NCI-H82 (cell line): ENCODE data around the gene TPSB2.
"Not testable (repeated sequence)": the region's sequence is repeated elsewhere in the genome, so short reads cannot be mapped to it uniquely, and the experiment has no call there.

Experiments used
- DNase-seq: peaks from one replicate; lab custom pipeline; 2025; lab: John Stamatoyannopoulos, UW

Gene TPSB2

DNA sequence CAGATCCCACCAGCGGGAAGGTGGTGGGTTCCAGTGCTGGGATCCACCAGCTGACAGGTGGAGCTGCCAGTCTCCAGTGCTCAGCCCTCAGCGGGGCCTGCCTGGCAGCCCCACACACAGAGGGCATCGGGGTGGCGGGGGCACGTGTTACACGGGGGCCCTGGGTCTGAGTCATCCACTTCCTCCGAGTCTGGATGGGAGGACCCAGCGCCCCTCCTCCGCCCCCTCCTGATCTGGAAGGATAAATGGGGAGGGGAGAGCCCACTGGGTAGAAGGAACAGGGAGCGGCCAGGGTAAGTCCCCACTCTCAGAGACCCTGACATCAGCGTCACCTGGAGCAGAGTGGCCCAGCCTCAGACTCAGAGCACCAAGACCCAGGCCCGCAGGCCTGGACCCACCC, 10.5 kb upstream of the TPSB2 start, which contains the start of gene TPSAB1:
TSS of gene TPSAB1 (plus strand) at position 270 of the 400 bp plus-strand sequence. CDS start 234 bp downstream, outside the sequence.
- DNase-seq, result not testable (repeated sequence)

DNA sequence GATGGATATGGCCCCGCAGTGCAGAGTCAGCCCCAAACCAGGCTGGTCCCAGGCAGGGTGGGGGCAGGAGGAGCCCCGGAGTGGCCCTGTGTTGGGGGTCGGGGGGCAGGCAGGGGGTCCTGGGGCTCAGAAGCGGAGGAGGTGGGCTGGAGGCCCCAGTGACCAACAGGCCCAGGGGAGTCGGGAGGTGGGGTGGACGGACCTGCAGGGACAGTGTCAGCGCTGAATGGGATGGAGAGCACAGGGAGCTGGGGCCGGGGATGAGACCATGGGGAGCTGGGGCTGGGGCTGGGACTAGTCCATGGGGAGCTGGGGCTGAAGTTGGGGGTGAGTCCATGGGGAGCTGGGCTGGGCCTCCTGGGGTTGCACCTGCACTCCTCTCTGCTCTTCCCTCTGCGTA, 9.6 kb upstream of the TPSB2 start:
- DNase-seq, result not testable (repeated sequence)

DNA sequence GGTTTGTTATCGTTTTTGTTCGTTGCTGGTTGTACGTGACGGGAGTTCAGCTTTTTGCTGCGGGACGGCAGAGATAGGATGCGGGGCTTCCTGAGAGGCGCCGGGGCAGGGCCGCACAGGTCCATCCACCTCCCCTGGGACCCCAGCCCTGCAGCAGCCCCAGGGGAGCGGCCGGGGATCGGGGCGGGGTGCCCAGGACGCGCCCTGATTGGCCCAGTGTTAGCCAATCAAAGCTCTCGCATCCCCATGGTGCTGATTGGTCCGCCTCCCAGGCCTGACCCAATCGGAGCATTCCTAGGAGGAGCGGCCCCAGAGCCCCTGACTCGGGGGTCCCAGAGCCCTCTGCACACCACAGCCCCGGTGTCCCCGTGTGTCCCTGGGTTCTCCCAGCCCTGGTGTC, 8.9 kb upstream of the TPSB2 start:
- not testable (repeated sequence) for DNase-seq

GRCh38 chr16:1237990-1238389, 8.0 kb upstream of the TPSB2 start:
- DNase-seq, result no peak

DNA sequence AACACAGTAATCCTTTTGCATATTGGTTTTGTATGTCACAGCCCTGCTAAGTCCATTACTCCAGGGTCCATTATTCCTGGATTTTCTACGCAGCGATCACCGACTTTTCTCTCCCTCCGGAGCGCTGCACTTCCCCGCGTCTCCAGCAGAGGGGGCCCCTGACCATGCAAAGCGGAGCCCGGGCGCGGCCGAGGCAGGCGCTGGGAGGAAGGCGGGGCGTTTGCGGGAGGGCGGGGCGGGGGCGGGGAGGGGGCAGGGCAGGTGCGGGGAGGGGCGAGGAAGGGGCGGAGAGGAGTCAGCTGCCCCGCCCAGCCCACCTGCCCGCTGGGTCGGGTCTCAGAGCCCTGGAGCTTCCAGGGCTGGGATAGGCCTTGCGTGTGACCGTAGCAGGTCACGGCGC, 6.7 kb upstream of the TPSB2 start:
- not testable (repeated sequence) for DNase-seq

DNA sequence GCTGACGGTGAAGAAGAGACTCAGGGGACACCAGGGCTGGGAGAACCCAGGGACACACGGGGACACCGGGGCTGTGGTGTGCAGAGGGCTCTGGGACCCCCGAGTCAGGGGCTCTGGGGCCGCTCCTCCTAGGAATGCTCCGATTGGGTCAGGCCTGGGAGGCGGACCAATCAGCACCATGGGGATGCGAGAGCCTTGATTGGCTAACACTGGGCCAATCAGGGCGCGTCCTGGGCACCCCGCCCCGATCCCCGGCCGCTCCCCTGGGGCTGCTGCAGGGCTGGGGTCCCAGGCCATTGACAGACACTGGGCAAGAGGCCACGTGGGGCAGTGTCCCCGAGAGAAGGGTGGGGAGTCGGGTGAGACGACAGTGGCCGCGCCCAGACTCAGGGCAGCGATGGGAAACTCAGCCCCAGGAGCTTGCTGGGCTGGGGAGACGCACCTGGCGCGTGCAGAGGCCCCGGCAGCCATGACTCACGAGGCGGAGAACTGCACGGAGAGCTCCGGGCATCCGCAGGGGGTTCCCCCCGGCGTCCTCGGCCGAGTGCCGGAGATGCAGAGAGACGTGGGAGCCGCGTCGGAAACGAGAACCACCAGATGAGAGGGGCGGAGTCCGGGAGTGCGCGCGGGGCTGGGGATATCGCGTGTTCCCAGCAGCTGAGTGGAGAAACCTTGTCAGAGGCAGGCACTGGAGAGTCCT, 2.2 kb upstream of the TPSB2 start:
- DNase-seq, result not testable (repeated sequence)

GRCh38 chr16:1231301-1231700, 1.3 kb upstream of the TPSB2 start:
- DNase-seq, result not testable (repeated sequence)

GRCh38 chr16:1230471-1231212, 658 bp upstream of the TPSB2 start:
- DNase-seq, result not testable (repeated sequence)

DNA sequence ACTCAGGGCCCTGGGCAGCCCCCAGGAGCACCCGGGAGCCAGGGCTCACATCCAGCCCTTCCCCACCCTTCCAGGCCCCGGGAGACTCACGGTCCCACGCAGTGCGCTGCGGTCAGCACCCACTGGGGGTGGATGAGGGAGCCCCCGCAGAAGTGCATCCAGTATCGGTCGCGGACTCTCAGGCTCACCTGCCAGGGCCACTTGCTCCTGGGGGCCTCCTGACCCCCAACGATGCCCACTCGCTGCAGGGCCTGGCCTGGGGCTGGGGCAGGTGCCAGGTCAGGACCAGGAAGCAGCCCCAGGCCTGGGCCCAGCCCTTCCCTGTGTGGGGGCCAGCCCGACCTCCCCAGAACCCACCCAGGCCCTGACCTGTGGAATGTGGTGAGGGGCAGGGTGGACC, 508 bp downstream of the TPSB2 start:
- DNase-seq, result not testable (repeated sequence)

DNA sequence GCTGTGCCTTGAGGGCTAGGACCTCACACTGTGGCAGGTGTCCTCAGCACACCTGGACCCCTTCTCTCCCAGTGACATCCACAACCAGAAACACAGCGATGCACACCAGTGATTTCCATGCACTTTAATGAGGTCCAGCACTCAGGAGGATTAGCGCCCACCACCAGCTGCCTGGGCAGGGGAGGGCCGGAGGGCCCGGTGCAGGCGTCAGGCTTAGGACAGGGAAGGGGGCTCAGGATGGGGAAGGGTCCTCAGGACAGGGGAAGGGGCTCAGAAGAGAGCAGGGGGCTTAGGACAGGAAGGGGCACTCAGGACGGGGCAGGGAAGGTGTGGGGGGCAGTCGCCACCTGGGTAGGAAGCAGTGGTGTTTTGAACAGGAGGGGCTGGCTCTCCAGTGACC, 1.8 kb downstream of the TPSB2 start:
- not testable (repeated sequence) for DNase-seq

DNA sequence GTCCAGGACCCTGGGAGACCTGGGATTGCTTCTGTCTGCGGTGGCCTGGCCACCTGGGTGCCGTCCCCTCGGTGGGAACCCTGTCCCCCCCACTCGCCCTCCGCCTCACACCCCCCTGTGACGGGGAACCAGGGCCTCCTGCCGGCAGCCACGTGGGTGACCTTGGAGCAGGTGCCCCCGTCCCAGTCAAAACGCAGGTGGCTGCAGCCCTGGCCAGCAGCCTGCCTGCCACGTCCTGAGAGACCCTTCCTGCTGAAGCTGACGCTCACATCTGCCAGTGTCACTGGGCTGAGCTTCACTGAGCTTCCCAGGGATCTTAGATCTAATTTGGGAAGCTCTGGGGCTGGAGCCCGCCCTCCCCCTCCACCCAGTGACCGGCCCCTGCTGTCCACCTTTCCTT, 3.3 kb downstream of the TPSB2 start:
- DNase-seq, result not testable (repeated sequence)

- DNase-seq, result not testable (repeated sequence)
Measured at GRCh38 chr16:1225728-1226311, 4.2 kb downstream of the TPSB2 start.

- no peak for DNase-seq
Measured at GRCh38 chr16:1225051-1225451, 4.9 kb downstream of the TPSB2 start, which contains the start of gene TPSG1. TPSG1 (minus strand) TSS chr16:1225268; CDS start chr16:1225252, 16 bp downstream.

GRCh38 chr16:1224558-1224957, 5.4 kb downstream of the TPSB2 start:
- DNase-seq, result no peak

DNA sequence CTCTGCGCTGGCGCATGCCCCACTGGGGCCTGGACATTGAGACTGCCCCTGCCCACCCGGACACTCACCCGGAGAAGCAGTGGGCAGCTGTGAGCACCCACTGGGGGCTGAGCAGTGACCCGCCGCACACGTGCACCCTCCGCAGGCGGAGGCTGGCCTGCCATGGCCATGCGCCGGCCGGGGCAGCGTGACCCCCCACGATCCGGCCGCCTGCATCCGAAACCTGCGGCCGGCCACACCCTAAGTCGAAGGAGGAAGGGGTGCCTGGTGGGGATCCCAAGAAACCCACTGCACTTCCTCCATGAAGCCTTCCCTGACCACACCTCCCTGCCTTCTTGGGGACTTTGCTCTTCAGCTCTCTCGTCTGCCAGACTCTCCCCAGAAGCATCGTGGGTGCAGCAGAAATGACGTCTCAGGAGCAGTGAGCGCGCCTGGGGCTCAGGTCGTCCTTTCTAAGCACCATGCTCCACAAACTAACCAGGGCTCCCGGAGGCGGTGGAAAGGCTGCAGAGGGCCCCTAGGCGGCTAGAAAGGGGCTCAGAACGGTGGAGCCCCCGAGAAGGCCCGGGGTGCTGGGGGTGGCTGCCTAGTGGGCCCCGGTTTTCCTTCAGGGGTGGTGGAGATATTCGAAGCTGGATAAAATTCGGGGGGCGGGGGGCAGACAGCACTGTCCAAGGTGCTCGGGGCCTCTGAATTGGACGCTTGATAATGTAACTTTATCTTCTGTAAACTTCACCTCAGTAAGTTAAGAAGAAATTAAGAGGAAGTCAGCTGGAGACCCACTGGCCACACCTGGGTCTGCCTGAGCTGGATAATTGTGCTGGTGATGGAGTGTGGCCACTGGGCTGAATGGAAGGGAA, 6.4 kb downstream of the TPSB2 start:
- DNase-seq, result no peak

- no peak for DNase-seq
Measured at GRCh38 chr16:1222553-1223354, 7.2 kb downstream of the TPSB2 start.

- no peak for DNase-seq
Measured at GRCh38 chr16:1221628-1222552, 8.1 kb downstream of the TPSB2 start.

GRCh38 chr16:1220841-1221627, 8.9 kb downstream of the TPSB2 start:
- no peak for DNase-seq

DNA sequence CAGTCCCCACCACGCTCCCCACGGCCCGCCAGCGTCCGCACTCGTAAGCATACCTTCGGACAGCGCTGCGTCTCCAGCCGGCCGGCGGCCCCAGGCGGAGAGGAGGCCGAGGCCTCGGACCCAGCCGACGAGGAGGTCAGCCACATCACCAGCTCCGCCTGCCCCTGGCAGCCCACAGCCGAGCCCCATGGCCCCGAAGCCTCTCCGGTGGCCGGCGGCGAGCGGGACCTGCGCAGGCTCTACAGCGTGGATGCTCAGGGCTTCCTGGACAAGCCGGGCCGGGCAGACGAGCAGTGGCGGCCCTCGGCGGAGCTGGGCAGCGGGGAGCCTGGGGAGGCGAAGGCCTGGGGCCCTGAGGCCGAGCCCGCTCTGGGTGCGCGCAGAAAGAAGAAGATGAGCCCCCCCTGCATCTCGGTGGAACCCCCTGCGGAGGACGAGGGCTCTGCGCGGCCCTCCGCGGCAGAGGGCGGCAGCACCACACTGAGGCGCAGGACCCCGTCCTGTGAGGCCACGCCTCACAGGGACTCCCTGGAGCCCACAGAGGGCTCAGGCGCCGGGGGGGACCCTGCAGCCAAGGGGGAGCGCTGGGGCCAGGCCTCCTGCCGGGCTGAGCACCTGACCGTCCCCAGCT, 9.8 kb downstream of the TPSB2 start:
- DNase-seq, result no peak
